ENCODE measurements around the gene MSL2.
"Not testable (repeated sequence)": the region's sequence is repeated elsewhere in the genome, so short reads cannot be mapped to it uniquely, and the experiment has no call there.

The MSL2 gene

GRCh38 chr3:136192831-136193230 is 3.3 kb downstream of the MSL2 start:
- peak; percentile 49 for DNase-seq

GRCh38 chr3:136192195-136192594 is 3.9 kb downstream of the MSL2 start:
- not testable (repeated sequence) for DNase-seq

- DNase-seq: no peak
Measured at GRCh38 chr3:136189859-136190617, 6.1 kb downstream of the MSL2 start.

DNA sequence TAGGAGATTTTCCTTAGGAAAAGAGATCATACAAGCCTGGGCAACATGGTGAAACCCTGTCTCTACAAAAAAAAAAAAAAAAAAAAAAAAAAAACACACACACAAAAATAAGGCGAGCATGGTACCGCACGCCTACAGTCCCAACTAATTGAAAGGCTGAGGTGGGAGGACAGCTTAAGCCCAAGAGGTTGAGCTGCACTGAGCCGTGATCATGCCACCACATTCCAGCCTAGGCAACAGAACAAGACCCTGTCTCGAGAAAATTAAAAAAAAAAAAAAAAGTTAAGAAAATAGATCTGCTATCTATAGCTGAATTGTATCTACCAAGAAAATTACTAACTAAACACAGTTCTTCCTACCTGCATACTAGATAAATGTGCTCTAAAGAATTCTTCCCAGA is 7.1 kb downstream of the MSL2 start:
- DNase-seq: no peak

GRCh38 chr3:136187868-136188267 is 8.3 kb downstream of the MSL2 start:
- no peak for DNase-seq

- no peak for DNase-seq
Measured at GRCh38 chr3:136186846-136187245, 9.3 kb downstream of the MSL2 start.

DNA sequence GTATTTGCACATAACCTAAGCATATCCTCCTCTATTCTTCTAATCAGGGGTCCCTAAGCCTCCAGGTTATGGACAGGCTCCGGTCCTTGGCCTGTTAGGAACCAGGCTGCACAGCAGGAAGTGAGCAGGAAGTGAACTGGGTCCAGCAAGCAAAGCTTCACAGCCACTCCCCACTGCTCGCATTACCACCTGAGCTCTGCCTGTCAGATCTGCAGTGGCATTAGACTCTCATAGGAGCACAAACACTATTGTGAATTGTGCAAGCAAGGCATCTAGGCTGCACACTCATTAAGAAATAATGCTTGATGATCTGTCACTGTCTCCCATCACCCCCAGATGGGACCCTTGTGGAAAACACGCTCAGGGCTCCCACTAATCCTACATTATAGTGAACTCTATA is 9.8 kb downstream of the MSL2 start:
- DNase-seq: no peak

- DNase-seq: no peak
Measured at GRCh38 chr3:136184703-136185102, 11.4 kb downstream of the MSL2 start.

- DNase-seq: no peak
Measured at GRCh38 chr3:136181741-136182140, 14.4 kb downstream of the MSL2 start.

DNA sequence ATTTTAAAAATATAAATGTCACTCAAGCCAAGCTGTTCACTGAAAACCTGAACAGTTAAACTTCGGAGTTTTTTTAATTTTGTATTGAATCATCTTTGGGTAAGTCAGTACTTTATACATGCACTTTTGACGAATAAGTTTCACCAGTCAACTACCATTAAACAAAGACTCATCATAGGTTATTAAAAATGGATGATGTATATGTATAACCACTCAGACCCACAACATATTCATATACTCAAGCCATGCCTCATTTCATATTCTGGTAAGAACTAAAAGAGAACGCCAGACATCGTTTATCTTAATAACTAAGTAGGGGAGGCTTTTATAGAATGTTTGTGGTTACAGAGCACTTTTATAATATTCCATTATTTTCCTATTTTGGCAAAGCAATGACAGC is 18.3 kb downstream of the MSL2 start:
- no peak for DNase-seq

DNA sequence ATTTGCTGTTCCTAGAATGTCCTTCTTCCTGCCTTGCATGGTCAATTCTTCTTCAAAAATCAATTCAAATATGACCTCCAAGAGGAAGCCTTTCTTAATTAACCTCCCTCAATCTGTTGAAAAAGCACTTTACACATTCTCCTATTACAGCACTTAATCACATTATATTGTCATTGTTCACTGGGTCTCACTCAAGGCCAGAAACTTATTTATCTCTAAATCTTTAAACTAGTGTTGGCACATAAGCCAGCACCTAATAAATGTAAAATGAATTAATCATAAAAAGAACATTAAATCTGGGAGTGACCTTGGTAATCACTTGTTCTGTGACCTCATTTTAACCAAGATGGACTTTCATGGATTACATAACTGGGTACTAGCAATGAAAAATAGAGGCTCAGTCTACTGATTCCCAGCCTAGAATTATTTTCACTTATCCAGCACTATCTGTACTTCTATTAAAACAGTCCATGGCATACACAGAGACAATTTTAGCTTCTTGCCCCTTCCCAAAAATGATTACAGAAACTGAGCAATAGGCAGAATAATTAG is 22.1 kb downstream of the MSL2 start:
- DNase-seq: peak; percentile 53

DNA sequence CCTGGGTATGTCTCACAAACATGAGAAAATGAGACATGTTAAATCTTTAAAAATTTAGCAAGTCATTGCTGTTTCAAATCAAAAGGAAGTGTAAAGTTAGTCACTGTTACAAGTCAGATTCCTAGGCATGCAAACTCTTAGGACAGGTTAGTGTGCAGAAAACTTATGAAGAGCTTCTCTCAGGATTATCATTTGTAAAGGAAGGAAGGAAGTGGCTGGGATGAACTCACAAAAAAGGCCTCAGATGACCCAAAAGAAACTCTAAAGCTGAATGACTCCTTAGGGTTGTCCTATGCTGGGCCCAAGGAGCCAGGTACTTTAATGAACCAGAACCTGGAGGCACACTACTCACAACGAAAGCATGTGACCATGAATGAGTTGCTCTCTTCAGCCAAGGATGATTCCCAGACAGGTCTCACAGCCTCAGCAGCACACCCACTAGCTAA is 25.0 kb downstream of the MSL2 start:
- no peak for DNase-seq

DNA sequence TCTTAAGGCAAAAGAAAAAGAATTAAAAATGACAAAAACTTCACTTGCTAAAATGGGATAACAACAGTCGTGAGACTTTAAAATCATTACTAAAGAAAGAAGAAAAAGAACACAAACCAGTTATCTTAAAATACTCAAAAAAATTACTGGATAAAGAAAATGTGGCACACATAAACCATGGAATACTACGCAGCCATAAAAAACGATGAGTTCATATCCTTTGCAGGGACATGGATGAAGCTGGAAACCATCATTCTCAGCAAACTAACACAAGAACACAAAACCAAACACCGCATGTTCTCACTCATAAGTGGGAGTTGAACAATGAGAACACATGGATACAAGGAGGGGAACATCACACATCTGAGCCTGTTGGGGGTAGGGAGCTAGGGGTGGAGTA is 27.9 kb downstream of the MSL2 start:
- DNase-seq: not testable (repeated sequence)

DNA sequence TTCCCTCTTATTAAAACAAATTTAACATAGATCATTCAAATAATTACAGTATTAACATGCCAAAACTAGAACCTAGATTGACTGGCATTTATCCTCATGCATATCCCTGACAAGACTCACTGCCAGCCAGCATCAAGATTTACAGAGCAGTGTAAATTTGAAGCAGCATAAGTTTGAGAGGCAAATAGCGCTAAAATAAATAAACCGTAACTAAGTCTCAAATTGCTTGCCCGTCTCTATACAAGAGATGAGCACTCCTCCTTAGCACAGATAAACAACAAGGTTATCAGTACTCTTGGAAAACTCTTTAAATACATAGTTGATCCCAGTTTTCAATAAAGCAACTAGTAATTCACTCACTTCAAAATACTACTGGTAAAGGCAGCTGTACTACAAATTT is 29.6 kb downstream of the MSL2 start:
- DNase-seq: no peak

GRCh38 chr3:136163607-136164006 is 32.5 kb downstream of the MSL2 start:
- not testable (repeated sequence) for DNase-seq

DNA sequence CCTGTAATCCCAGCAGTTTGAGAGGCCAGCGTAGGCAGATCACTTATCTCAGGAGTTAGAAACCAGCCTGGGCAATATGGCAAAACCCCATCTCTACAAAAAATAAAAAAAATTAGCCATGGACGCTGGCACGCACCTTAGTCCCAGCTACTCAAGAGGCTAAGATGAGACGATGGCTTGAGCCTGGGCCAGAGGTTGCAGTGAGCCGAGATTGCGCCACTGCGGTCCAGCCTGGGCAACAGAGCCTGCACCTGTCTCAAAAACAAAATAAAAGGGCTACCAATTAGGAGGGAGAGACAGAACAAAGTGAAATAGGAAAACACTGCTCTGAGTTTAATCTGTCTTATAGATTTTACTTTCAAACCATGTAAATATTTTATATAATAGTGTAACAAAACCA is 33.8 kb downstream of the MSL2 start:
- no peak for DNase-seq

- DNase-seq: no peak
Measured at GRCh38 chr3:136161516-136161915, 34.6 kb downstream of the MSL2 start.

GRCh38 chr3:136152963-136153362 is 43.2 kb downstream of the MSL2 start:
- DNase-seq: no peak

DNA sequence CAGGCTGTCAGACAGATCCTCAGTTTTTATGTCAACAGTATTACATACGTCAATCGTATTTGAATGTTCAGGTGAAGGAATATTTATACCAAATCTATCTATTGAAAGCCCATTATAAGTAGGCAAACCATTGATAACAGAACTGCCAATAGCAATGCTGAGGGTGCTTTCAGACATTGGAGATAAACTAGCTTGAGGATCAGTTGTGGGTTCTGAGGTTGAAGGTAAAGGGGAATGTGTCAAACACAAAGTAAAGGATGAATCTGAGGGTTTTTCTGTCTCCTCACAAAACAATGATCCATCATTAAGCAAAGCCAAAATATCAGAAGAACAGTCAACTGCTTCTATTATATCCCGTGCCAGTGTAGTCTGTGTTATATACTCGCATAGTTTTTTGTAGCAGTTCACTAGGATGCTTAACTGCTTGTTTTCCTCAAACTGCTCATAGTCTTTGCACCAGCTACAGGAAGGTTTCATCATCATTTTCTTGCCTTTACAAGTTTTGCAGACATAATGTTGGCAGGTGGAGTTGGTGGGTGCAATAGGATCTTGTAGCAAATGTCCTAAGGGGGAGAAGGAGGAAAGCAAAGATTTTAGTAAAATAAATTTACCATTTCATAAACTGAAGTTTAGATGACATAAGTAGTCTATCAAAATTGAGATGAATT is 43.8 kb downstream of the MSL2 start:
- DNase-seq: no peak

DNA sequence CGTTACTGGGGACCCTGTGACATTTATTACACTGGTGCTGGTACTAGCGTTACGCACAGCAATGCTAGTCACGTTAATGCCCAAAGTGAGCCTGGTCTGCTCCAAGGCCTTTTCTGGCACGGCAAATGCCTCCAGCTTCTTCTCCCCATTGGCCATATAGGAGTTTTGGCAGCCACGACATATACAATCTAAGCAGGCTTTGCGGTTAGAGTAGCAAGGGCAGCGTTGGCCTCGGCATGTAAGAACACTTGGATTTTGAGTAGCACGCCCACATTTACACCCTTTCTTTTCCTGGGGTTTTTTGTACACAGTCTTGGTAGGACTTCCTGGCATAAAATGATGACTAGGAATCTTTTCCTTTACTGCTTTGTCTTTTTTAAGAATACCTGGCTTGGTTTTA is 44.9 kb downstream of the MSL2 start:
- DNase-seq: no peak

DNA sequence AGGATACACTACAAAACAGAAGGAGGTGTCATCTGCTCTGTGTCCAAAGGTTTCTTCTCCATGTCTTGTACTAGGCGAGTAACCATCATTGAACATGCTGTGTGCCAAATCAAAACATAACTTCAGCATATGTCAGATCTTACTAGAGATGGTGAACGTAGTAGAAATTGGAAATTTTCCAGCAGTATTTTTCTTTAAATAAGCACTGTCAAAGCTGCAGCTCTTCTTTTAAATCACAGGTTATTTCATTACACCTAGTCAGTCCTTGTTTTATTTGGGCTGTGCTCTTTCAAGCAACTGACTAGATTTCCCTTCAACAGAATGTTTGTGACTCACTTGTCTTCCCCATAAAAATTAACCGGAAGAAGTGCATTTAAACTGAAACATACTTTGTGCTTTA is 46.5 kb downstream of the MSL2 start:
- no peak for DNase-seq

DNA sequence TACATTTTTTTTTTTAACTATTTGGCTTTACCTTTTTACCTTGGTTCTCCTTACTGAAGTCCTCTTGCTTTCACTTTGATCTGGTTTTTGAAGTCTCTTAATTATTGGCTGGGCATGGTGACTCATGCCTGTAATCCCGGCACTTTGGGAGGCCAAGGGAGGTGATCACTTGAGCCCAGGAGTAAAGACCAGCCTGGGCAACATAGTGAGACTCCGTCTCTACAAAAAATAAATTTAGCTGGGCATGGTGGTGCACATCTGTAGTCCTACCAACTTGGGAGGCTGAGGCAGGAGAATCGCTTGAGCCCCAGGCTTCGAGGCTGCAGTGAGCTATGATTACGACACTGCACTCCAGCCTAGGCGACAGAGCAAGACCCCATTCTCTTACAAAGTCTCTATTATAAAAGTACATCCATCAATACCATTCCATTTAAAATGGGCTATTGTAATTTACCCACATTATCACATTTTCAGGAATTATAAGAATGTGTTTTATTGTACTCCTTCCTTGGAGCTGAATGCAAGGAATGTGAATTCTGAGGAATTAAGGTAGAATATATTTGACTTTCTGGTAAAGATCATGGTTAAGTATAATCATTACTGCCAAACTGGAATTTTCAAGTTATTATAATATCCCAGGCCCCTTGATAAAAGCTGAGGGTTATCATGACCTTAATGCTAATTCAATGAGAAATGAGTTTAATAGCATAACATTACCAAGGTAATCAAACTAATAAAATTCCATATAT is 49.0 kb downstream of the MSL2 start:
- no peak for DNase-seq

DNA sequence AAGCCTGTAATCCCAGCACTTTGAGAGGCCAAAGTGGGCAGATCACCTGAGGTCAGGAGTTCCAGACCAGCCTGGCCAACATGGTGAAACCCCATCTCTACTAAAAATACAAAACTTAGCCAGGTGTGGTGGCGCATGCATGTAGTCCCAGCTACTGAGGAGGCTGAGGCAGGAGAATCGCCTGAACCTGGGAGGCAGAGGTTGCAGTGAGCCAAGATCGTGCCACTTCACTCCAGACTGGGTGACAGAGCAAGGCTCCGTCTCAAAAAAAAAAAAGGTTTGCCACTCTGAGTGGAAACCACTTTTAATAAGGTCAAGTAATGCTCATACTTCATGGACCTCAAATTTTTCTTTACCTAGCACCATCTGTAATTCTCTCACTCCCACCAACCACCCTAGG is 51.7 kb downstream of the MSL2 start:
- not testable (repeated sequence) for DNase-seq

DNA sequence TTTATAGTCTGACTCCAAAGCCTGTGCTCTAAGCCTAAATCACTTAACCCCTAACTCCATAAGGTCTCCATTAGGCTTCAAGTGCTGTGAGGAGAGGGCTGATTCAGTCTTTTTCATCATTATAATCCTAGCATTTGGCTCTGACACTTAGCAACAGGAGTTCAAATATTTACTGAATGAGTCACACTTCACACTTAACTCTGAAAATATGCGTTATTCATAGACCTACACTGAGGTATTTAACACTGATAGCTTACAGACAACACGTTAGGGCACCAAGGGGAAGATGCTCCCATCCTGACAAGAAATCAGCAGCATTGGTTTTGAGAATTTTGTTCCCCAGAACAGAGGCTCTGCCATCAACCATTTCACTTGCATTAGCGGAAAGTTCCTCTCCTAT is 53.5 kb downstream of the MSL2 start:
- DNase-seq: no peak
